NCI-H2029 treated with DMSO at 0.1 percent for 48 hours (cell line): Measurements from ENCODE around the gene PIGK.

Experiments used
- DNase-seq: peaks from one replicate; lab custom pipeline; 2025; lab: John Stamatoyannopoulos, UW

Gene PIGK

GRCh38 chr1:77096496-77097255, 122.6 kb downstream of the PIGK start:
- no peak for DNase-seq

DNA sequence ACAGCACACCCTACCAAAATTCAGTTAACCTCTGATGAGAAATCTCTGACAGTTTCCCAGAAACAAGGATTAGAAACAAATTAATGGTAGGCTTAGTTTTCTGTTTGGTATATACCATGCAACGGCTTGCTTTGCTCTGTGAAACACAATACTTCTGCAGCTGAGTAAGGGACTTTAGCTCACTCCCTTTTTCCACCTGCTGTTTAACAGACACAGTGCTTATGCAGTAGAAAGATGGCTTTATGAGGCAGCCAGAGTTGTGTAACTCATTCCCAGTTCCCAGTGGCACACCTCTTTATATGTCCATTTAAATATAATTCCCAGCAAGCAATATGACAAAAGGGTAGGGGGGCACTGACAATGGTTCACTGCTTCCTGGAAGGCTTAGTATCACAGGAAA, 124.0 kb downstream of the PIGK start:
- no peak for DNase-seq

GRCh38 chr1:77089756-77090155, 129.5 kb downstream of the PIGK start:
- DNase-seq: no peak

- DNase-seq: no peak
These were observed 134.1 kb downstream of the PIGK start for GRCh38 chr1:77085109-77085508.

DNA sequence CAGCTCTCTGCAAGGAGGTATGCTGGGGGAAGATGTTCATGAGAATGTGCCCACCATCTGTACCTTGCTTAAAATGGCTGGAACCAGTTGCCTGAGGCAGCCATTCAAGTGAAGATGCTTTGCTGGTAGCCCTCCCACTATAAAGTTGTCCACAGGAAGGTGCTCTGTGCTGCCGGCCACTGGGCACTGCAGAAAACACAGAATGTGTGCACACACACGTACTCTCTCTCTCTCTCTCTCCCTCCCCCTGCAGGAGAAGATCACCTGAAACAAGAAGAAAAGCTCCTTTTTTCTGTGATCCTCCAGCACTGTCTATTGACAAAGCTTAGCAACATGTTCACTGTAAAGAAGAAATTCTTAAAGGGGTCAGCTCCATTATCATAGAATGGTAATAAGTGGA, 134.8 kb downstream of the PIGK start:
- DNase-seq: no peak

DNA sequence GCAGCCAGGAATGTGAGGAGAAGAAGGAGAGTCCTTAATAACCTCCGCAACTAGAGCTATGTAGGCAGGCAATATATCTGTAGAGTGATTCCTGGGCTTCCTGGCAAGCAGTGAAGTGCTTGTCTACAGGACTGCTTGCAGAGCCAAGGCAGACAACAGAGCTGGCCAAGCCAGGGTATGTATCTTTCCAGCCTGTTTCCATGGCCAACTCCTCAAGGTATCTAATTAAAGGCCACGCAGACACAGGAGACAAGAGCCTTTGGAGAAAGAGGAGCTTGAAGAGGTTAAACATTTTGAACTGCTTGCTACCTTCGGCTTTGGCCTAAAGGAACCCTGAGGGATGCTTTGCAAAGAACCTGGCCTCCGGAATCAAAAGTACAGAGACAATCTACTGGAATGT, 137.4 kb downstream of the PIGK start:
- no peak for DNase-seq

GRCh38 chr1:77076759-77077158, 142.5 kb downstream of the PIGK start:
- no peak for DNase-seq

DNA sequence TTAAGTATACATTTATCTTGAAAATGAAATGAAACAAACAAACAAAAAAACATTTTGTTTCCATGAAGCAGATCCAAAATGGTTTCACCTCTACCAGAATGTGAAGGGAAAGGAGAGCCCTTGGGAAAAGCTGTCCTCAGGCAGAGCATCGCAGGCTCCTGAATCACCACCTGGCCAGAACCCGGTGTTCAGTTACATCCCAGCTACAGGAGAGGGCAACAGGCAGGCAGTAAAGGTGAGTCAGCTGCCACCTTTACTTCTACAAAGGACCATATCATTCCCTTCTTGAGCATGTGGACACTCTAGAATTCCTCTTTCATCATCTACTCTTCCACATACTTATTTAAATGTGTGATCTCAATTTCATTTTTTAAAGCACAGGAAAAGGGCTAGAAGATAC, 151.2 kb downstream of the PIGK start:
- no peak for DNase-seq

- no peak for DNase-seq
These were observed 153.4 kb downstream of the PIGK start for GRCh38 chr1:77065693-77066342.

GRCh38 chr1:77064246-77064645, 155.0 kb downstream of the PIGK start:
- DNase-seq: no peak

- no peak for DNase-seq
These were observed 156.1 kb downstream of the PIGK start for GRCh38 chr1:77063118-77063517.

- no peak for DNase-seq
These were observed 158.1 kb downstream of the PIGK start for GRCh38 chr1:77061162-77061561.

GRCh38 chr1:77060000-77060399, 159.2 kb downstream of the PIGK start:
- DNase-seq: no peak

DNA sequence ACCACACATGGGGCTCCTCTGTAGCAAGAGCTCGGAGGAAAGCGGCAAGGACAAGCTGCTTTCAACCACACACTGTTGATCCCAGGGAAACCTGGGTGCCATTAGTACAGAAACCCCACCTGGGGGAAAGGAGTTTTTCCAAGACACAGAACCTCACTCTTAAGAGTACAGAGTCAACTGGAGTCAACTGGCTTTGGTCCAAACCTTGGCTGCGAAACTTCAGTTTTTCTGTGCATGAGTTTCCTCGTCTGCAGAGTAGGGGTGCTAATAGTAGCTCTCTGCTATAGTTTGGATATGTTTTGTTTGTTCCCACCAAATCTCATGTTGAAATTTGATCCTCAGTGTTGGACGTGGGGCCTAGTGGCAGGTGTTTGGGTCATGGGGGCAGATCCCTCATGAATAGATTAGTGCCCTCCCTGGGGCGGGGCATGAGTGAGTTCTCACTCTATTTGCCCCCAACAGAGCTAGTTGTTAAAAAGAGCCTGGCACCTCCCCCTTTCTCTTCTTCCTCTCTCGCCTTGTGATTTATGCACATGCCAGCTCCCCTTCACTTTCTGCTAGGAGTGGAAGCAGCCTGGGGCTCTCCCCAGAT, 161.1 kb downstream of the PIGK start:
- no peak for DNase-seq

DNA sequence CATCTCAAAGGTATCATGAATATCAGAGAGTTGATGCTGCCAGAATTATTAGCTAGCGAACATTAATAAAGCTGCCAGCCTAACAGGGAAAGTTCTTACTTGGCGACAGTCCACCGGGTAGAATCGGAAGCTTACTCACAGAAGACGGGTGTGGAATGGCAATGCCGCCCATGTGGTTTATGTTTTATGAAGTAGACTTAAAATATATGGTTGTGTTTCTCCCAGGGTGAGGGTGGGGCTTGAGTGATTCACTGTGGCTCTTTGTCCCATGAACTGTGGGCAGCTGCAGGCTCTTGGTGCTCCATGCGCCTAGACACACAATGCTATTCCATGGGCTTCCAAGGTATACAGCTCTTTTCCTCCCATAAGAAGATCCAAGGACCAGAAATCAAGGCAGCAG, 162.7 kb downstream of the PIGK start:
- no peak for DNase-seq

DNA sequence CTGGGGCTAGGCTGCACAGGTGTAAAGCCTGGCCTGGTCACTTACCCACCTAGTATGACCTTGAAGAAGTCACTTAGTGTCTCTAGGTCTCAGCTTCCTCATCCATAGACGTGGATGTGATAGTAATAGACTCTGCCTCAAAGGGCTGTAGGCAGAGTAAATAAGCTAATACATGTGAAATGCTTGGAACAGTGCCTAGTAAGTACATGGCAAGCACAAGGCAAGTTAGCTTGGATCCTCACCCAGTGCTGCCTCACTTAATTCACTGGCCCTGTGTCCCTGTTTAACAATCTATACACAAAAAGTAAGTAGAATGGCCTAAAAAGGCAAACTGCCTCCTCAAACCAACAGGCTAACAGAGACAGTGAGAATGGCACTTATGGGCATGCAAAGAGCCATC, 167.8 kb downstream of the PIGK start:
- no peak for DNase-seq

DNA sequence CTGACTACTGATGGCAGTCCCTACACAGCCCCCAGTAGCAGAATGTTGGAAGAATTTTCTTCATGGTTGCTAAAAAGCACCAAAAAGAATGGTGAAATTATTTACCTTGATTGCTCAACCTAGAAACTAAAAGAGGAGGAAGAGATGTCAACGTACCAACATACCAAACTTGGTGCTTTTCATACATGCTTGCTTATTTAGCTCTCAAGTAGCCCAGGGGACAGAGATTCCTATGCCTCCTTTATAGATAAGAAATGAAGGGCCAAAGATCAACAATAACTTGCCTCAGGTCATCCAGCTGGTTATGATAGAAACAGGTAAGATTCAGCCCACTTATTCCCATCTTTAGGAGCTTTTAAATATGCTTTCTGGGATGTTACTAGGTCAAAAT, 170.6 kb downstream of the PIGK start:
- DNase-seq: no peak

GRCh38 chr1:77047978-77048614, 171.1 kb downstream of the PIGK start:
- DNase-seq: no peak

GRCh38 chr1:77047575-77047974, 171.7 kb downstream of the PIGK start:
- no peak for DNase-seq

- no peak for DNase-seq
These were observed 174.9 kb downstream of the PIGK start for GRCh38 chr1:77044133-77044849.

DNA sequence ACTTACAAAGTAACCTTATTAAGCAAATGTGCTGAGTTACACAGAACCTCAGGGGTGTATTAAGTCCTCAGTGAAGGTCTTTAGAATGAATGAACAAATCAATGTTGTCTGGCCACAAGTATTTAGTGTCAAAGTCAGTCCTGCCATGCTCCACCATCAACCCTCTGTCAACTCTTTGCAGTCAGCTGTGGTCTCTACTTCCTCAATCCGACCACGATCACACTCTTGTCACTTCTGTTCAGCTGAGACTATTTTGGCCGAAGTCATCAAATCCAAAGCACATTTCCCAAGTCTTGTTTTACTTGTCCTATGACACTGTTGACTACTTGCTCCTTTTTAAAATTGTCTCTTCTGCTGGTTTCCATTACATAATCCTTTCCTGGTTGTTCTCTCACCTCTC, 178.4 kb downstream of the PIGK start:
- DNase-seq: no peak

DNA sequence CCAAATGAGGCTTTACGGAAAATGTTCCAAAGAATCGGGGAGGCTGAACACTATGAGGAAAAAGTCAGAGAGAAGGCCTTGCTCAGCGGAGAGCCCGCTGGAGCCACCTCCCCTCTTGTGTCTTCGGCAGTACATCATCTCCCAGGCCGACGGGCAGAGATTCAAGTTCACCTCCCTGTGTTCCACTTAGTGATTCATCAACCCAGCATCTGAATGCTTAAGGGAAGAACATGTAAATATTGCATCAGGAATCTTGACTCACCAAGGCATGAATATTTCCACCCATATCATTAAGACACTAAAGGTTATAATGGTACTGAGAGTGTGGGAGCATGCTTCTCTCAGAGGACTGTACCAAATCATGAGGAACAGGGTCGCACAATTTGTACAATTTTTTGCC, 179.5 kb downstream of the PIGK start:
- DNase-seq: no peak
